ENCODE measurements around the gene LRRIQ1.

- TF ChIP-seq CTCF (IDR thresholded peaks at IDR 0.05) (no peak), EZH2phosphoT487 (IDR thresholded peaks at IDR 0.05) (no peak)
These were observed 29.8 kb downstream of the LRRIQ1 start for GRCh38 chr12:85065837-85066482.
